CD1c-positive myeloid dendritic cell (primary cell): Measurements from ENCODE around the gene GSTM5.
"Not testable (repeated sequence)": the region's sequence is repeated elsewhere in the genome, so short reads cannot be mapped to it uniquely, and the experiment has no call there.

Source experiments
- DNase-seq: peaks from one replicate; pipeline ENCODE4 v3.0.0-alpha.2; 2016; ENCODE audit errors: extremely low spot score

Gene GSTM5

GRCh38 chr1:109697066-109697465 lies 15.0 kb upstream of the GSTM5 start:
- no peak for DNase-seq

- DNase-seq = not testable (repeated sequence)
Observed at GRCh38 chr1:109697861-109698260, 14.2 kb upstream of the GSTM5 start.

DNA sequence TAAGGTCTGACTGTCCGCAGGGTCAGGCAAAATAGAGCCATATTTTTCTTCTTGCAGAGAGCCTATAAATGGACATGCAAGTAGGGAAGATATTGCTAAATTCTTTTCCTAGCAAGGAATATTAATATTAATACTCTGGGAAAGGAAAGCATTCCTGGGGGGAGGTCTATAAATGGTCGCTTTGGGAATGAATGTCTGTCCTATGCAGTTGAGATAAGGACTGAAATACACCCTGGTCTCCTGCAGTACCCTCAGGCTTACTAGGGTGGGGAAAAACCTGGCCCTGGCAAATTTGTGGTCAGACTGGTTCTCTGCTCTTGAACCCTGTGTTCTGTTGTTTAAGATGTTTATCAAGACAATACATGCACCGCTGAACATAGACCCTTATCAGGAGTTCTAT lies 9.1 kb upstream of the GSTM5 start:
- DNase-seq = not testable (repeated sequence)

DNA sequence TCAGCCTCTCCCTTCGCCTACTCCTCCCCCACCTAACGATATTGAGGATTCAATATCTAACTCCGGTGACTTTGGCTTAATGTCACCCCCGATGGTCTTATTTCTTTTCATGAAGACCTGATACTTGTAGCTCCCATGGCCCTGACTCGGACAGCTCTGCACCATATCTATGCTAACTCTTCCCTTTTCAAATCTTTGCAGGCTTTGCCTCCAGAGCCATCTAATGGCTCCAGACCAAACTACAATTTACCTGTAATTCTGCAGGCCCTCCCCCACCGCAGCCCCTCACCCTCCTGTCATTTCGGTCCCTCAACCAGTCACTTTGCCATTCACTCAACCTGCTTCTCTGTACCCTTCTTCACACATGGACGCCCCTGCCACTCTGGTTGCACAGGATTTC lies 7.9 kb upstream of the GSTM5 start:
- DNase-seq = no peak

- no peak for DNase-seq
Observed at GRCh38 chr1:109705411-109705810, 6.6 kb upstream of the GSTM5 start.

DNA sequence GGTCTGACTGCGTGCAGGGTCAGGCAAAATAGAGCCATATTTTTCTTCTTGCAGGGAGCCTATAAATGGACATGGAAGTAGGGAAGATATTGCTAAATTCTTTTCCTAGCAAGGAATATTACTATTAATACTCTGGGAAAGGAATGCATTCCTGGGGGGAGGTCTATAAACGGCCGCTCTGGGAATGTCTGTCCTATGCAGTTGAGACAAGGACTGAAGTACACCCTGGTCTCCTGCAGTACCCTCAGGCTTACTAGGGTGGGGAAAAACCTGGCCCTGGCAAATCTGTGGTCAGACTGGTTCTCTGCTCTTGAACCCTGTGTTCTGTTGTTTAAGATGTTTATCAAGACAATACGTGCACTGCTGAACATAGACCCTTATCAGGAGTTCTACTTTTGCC lies 3.1 kb upstream of the GSTM5 start:
- not testable (repeated sequence) for DNase-seq

DNA sequence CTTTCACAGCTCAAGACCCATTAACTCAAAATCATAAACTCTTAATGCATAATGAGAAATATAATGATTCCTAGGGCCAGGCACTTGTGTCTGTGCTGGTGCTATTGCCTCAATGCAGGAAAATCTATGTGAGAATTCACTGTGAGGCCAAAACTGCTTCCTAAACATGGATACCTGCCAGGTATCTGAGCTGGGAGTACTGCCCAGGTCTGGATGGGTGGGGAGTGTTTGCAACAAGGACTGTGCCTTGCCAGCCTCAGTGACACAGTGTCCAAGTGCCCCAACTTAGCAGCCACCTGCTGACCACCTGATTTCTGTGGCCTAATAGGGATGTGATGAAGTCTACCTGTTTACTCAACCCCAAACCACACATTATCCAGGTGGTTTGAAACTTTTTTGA lies 2.2 kb upstream of the GSTM5 start:
- not testable (repeated sequence) for DNase-seq

GRCh38 chr1:109712321-109712864 lies 342 bp downstream of the GSTM5 start:
- no peak for DNase-seq

- DNase-seq = no peak
Observed at GRCh38 chr1:109713636-109714035, 1.6 kb downstream of the GSTM5 start.

DNA sequence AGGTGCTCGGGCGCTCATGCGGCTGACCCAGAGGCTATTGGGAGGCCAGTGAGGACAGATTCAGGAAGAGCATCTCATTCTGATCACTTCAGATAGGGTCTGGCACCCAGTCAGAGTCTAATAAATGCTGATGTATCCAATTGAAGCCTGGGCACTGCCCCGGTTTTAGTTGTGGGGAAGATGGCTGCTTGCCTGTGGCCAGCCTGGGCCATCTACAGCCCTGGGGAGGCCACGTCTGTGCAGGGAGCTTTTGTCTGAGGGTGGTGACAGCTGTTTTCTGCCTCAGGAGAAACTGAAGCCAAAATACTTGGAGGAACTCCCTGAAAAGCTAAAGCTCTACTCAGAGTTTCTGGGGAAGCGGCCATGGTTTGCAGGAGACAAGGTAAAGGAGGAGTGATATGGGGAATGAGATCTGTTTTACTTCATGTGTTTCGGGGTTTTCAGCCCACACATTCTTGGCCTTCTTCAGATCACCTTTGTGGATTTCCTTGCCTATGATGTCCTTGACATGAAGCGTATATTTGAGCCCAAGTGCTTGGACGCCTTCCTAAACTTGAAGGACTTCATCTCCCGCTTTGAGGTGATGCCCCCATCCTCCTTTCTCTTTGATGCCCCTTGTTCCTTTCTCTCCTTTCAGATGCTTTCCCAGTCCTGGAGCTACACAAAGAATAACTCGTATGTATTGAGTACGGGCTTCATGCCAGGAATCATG lies 2.8 kb downstream of the GSTM5 start:
- DNase-seq = no peak

- no peak for DNase-seq
Observed at GRCh38 chr1:109716121-109716520, 4.1 kb downstream of the GSTM5 start.

DNA sequence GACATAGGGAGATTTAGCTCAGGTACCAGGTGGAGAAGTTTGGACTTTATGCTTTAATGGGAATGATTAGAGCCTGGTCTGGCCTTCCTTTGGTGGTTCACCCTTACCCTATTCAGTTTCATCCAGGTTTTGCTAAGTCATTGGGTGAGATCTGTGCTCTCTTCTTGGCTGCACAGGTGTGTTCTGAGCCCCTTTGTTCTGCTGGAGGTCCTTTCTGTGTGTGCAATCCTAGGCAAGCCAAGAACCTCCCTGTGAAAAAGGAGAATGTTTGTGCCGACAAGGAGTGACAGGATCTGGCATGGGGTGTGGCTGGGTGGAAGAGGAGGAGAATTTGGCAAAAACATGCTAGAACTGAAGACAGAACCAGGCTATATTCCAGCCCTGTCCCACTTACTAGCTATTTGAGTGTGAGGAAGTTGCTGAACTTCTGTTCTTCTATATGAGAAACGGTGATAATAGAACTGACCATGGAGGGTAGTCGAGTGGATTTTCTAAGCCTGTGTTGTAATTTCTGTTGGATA lies 4.6 kb downstream of the GSTM5 start:
- DNase-seq = no peak

- DNase-seq = no peak
Observed at GRCh38 chr1:109717729-109718128, 5.7 kb downstream of the GSTM5 start.

- DNase-seq = no peak
Observed at GRCh38 chr1:109718495-109718894, 6.4 kb downstream of the GSTM5 start.

- no peak for DNase-seq
Observed at GRCh38 chr1:109719337-109719837, 7.3 kb downstream of the GSTM5 start.

DNA sequence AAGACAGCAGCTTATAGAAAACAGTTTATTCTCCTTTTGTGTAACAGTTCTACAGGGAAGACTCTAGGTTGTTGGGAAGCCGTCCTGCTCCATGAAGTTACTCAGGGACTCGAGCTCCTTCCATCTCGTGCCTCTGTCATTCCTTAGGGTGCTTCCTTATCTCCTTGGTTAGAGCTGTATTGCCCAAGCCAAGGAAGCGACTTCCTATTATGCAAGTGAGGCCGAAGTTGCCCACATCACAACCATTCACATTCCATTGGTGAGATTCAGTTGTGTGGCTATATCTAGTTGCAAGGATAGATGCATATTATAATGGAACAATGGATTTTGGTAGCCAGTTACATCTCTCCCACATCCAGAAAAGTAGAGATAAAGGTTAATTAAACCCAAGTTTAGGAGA lies 9.0 kb downstream of the GSTM5 start:
- no peak for DNase-seq

GRCh38 chr1:109721971-109722370 lies 9.9 kb downstream of the GSTM5 start:
- DNase-seq = no peak

DNA sequence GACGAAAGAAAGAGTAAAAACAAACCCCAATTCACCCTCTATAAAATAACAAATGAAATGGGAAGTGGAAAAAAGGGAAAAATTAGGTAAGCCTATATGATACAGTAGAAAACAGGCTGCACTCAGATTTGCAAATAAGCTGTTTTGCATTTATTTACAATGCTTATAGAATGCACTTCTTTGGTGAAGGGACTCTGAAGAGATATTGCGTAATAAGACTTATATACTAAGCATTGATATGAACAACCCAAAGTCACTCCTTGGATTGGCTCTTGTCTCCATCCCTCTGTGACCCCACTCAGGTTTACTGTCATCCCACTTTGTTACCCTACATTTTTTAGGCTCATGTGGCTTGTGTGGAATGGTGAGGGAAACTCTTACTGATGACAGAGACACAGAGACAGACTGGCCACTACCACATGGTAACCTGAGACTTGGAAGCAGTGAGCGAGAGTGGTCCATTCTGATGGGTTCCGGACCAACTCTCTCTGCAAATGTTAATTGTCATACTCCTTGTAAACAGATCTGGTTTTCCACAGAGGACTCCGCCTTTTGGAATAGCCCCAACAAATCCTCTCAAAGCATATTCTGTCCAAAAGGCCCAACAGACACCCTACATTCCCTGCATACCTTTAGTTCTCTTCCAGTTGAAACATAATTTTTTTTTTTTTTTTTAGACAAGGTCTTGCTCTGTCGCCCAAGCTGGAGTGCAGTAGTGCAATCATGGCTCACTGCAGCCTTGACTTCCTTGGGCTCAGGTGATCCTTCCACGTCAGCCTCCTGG lies 11.0 kb downstream of the GSTM5 start:
- DNase-seq = no peak

DNA sequence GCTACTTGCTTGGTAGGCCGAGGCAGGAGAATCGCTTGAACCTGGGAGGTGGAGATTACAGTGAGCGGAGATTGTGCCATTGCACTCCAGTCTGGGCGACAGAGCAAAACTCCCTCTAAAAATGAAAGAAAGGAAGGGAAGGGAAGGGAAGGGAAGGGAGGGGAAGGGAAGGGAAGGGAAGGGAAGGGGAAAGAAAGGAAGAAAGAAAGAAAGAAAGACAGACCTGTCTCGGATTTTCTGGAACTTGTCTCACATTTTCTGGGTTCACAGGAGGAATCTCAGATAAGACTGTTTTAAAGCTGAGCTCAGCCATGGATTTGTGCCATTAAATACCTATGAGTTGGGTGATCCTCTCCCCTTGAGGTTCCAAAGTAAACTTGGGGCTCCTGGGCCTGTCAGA lies 12.9 kb downstream of the GSTM5 start:
- no peak for DNase-seq

DNA sequence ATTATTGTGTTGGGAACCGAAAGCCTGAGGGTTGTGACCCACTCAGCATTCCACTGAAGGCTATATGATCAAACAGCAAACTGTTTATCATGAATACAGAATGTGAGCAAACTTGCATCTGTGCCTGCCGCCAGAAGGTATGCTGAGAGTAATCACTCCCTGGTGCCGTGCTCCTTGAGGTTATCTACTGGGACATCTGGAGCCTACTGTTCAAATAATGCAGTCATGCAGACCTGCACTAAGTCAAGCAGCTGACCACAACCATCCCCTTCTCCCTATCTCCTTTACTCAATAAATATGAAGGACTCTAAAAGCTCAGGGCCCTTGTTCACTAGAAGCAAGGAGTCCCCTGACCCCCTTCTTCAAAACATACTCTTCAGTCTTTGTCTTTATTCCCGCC lies 13.5 kb downstream of the GSTM5 start:
- no peak for DNase-seq

DNA sequence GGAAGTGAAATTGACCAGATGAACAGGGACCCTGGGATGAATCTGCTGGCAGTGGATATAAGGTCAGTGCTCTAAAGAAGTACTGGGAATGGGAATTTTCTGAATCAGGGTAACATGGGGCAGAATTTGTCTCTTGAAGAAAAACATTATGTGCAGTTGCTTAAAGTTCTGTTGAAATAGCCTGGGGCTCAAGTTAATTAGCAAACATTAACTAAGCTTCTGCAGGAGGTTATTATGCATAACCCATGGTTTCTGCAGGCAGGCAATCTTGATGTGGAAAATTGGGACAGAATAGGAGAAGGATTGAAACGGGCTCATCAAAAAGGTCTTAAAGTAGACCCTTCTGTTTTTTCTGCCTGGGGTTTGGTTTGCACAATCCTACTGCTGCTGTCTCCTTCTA lies 14.0 kb downstream of the GSTM5 start:
- DNase-seq = no peak

GRCh38 chr1:109726728-109727373 lies 14.8 kb downstream of the GSTM5 start:
- no peak for DNase-seq
